GM12878 (cell line): ENCODE results near the gene KCNN3.

ENCODE experiments used
- BMI1 ChIP-seq: fragments of 450-650 bp; IDR thresholded peaks from 2 replicates; pipeline ENCODE4 v1.6.1; 2016; ENCODE audit warnings: mild to moderate bottlenecking, moderate library complexity, borderline replicate concordance
- CBFB ChIP-seq: IDR thresholded peaks from 2 replicates; pipeline ENCODE4 v1.6.1; 2016; ENCODE audit warnings: antibody characterized with exemption, low read depth
- EGR1 ChIP-seq, 2 experiments: IDR thresholded peaks; 1 replicate in 1 of 2; 2 replicates in 1 of 2; pipeline ENCODE4 v1.6.1; 2011 to 2012; ENCODE audit warnings: low read depth in 2 of 2, low read length in 2 of 2, borderline replicate concordance in 1 of 2, mild to moderate bottlenecking in 1 of 2, moderate library complexity in 1 of 2
- ESRRA ChIP-seq: IDR thresholded peaks from 2 replicates; pipeline ENCODE4 v1.6.1; 2012; ENCODE audit warnings: mild to moderate bottlenecking, low read length, improper control_type of control experiment
- EZH2 ChIP-seq: IDR thresholded peaks from 2 replicates; pipeline ENCODE4 v1.6.1; 2012; ENCODE audit warnings: low read depth, mild to moderate bottlenecking, control low read depth, inconsistent platforms, low read length, borderline replicate concordance; ENCODE audit not compliant: control insufficient read depth
- RAD21 ChIP-seq: IDR thresholded peaks from 2 replicates; pipeline ENCODE4 v1.6.1; 2011; ENCODE audit warnings: mild to moderate bottlenecking, low read depth, low read length, moderate library complexity; ENCODE audit not compliant: insufficient read depth

DNA sequence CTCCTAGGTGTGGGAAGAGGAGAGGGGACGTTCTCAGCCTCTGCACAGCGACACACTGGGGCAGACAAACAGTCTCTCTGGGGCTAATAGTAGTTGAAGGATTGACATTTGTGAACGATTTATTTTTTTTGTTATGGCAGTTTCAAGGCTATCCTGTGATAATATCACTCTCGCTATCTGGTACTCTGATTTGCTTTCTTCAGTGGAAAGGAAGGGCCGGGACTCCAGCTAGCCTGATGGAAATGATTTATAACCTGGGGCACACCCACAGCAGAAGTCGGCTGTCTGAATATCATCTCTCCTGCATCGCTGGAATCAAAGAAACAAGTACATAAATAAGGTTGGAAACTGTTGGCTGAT, 122.7 kb downstream of the KCNN3 start:
- TF ChIP-seq CBFB = no peak
- TF ChIP-seq EZH2 = no peak
- TF ChIP-seq EGR1 (IDR thresholded peaks at IDR 0.05; ENCODE audit: borderline replicate concordance in 1 of 2, low read depth in 2 of 2, low read length in 2 of 2) = no peak
- no peak for TF ChIP-seq BMI1
- no peak for TF ChIP-seq ESRRA
- TF ChIP-seq RAD21 = no peak
